GOT3 (cell line): ENCODE measurements around the gene TCERG1L.

ENCODE experiments used
- DNase-seq: peaks from one replicate; lab custom pipeline; 2025; ENCODE audit warnings: mixed read lengths; lab: John Stamatoyannopoulos, UW

The TCERG1L gene

DNA sequence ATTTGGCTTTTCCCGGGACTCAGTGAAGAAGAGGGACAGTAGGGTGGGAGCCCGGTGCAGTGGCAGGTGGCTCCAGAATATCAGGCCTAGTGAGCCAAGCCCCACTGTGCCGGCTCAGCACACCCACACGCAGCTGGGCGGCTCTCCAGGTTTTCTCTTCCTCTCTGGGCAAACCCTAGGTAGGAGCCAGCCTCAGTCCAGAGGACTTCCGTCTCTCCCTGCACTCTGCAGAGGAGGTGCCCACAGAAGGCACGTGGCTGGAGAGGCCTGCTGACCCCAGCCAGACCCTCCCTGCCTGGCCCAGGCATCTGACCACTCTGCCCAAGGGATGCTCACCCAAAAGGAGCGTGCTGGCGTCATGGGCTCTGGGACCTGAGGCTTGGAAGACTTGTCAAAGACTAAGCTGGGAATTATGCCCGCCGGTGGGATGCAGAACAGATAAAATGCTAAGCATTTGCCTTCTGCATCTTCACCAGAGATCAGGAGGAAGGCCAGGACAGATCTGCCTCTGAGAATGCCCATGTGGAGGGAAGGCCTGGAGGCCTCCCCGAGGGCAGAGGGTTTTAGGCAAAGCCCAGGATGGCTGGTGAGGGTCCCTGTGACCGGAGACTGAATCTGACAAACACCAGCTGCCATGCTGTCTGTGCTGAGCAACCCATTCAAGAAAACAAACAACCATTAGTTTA is 40.2 kb downstream of the TCERG1L start:
- DNase-seq, result no peak

DNA sequence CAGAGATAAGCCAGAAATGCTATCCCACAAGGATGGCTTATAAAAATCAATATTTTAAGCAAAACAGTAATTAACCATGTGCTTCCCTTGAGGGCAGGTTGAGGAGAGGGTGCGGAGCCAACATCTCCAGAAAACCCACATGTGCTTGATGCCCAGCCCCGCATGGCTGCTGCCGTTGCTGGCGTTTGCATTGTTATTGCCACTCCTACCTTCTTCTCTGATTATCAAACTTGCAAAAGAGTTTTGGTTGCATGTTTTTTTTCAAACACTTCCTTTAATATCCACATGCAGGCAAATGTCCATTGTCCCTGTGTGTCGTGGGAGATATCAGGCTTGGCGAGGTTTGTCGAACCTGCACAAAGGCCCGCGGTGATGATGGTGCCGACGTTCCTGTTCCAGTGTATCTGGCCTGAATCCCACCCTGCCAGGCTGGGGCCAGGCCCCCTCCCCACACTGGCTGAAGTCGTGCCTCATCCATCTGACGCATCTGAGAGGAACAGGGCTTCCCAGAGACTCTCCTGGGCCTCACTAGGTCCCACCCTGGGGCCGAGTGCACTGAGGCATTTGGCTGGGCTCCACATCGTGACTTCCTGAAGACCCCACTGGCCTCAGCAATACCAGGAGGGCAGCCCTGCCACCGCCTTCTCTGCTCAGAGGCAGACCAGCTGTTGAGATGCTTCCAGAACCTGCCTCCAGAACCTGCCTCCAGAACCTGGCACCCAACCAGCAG is 40.9 kb downstream of the TCERG1L start:
- no peak for DNase-seq

DNA sequence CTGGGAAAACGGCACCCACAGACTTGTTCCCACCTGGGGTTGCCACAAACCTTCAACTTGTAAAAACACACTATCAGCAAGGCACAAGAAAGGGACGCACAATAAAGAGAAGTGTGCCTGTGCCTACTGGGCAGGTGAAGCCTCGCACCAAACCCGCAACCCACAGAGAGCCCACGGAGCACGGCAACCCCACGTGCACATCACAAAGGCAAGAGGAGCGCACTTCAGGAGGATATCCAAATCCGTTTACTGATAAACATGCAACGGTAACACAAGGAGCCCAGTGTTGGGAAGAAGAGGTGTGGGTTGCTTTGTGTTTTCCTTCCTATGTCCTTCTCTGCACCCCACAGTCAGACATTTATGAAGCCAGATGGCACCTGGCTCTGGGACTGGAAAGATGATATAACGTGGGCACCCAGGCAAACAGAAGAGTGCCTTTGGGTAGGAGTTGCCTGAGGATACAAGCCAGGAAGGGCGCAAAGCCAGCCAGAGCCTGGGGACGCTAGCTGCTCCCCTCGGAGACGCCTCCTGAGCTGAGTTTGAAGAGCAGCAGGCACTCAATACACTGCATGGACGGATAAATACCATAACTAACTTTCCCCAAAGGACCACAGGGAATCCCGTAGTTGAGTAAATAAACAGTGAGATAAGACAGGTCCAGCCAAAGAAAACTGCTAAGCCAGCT is 41.6 kb downstream of the TCERG1L start:
- no peak for DNase-seq

DNA sequence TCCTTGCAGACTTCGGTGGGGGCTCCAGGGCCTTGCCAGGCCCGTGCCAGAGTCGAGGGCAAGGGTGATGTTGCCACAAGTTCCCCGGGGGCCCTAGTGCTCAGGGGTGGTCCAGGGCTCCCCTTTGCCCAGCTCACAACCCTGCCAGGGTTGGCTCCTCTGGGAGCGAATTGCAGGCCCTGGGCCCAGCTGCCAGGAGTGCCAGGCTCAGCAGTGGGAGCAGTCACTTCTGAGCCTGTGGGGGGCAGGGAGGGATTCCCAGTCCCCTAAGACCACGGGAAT is 43.8 kb downstream of the TCERG1L start:
- DNase-seq, result no peak

DNA sequence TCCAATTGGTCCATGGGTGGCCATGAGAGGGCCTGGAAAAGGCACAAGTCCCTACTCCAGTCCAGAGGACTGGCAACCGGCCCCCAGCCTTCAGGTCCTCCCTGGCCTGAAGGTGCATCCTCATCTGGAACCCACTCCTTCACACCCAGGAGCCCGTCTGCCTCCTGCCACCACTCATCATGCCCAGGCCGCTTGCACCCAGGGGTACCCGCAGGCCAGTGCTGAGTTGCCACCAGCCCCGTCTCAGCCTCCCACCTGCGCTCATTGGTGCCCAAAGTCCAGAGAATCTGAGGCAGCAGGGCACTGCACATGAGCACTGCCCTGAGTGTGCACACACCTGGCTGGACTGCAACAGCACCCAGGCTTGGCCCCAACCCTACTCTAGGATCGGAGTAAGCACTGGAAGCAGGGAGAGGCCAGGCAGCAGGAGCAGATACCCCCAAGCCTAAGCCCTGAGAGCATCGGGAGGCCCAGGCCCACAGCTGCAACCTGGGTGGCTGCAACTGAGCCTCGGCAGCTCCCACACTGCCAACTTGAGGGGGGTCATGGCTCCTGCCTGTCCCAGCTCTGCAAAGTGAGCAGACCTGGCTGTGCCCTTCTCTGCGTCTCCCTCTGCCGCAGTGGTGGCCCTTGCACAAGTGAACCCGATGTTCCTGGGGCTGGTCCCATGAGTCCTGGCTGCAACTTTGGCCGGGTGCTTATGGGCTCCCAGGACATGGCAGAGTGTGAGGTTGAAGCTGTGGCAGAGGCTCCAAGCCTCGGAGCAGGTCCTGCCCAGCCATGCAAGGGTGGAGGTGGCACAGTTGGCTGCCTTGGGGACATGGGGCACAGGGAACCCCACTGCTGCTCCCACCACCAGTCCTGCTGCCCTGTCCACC is 44.3 kb downstream of the TCERG1L start:
- no peak for DNase-seq

DNA sequence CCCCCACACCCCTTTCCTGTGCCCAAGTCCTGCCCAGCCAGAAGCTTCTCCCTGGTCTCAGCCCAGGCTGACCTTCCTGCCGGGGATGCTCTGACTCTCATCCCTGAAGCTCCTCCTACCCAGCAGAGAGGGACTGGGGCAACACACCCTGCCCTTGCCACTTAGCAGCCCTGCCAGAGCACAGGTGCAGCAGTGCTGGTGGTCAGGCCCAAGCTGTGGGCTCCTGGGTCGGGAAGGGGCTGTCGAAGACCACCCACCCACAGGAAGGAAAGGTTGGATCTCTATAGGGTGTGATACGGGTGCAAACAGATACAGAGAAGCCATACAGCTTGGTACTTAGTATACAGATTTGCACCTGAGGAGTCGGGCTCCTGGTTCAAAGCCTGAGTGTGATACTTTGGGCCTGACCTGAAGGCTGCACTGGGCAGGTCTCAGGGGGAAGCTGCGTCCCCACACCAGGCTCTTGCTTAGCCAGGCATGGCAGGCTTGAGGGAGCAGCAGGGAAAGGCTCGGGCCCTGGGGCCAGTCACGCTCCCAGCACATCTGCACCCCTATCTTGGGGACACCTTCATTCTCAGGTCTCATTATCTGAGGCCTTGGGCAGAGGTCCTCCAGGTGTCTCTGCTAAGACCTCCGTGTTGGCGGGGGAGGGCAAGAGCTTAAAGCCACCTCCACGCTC is 47.3 kb downstream of the TCERG1L start:
- no peak for DNase-seq

DNA sequence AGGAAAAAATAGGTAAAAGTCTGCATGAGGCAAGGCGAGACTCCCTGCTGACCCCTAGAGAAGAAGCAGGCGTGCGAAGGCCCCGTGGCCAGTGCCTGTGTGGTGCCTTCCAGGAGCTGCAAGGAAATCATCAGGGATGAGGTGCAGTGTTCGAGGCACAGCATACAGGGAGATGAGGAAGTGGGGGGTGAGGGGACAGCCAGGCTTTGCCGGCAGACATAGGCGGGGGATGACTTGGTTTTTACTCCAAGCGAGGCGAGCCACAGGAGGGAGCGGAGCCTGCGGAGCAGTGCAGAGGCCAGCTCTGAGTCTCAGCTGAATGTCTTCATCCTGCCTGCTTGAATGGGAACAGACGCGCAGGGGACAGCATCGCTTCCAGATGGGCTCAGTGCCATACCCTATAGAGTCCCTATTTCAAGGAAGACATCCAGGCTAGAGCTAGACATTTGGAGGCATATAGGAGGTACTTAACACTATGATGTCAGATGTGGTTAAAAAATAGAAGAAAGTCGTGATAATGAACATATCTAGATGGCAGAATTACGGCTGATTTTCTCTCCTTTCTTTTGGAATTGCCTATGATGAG is 49.5 kb downstream of the TCERG1L start:
- no peak for DNase-seq

DNA sequence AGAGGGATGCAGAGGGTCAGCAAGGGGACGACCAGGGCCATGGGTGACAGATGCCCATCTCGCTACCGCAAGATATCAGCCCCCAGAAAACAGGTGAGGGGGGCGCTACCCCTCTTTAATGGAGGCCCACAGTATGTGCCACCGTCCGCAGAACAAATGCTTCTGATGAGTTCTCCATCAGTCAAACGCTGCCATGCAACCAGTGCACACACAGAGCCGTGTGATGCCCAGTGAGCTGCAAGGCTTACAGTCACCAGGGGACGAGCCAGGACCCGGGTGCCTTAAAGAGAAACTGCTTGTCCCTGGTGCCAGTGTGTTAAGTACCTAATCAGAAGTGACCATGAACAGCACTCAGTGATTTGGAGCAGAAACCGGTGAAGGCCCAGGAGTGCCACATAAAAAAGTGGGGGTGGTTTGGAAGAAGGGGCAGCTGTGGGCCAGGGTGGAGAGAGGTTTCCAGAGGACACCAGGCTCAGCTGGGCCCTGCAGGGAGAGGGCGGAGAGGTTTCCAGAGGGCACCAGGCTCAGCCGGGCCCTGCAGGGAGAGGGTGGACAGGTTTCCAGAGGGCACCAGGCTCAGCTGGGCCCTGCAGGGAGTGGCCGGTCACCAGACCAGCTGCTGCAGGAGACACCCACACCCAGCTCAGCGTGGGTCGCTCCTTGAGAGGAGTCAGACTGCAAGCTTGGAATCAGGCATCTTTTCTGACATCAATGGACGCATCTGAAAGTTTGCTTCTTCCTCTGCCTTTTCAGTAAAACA is 50.9 kb downstream of the TCERG1L start:
- DNase-seq, result no peak

DNA sequence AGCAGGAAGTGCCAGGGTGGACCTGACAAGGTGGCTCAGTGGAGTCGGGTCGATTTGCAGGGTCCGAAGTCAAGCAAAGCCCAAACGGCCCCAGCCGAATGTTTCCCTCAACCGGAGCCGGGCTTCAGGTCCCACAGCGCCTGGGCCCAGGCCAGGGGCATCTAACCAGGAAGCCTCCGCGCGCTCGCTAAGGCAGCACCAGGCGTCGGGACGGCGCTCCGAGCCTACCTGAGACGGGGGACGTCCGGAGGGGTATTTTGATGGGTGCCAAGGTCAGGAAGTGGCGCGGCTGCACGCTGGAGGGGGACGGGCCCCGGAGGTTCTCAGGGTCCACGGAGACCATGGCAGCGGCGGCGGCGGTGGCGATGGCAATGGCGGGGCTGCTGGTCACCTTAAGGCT is 51.5 kb downstream of the TCERG1L start:
- no peak for DNase-seq

DNA sequence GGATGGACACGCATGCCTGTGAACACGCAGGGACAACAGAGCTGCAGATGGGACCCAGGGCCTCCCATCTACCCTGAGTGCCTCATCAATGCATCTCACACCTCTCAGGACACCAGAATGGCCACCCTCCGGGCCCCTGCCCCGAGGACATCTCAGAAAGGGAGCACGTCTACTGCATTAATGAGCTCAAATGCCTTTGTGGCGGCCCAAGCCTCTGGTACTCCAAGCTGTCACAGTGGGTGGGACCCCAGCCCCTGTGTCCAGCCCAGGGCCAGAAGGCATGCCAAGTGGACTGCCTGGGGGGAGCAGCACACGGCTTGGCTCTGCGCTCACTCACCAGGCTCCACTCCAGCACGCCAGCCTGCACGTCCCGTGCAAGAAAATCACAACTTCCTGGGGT is 52.0 kb downstream of the TCERG1L start:
- no peak for DNase-seq

DNA sequence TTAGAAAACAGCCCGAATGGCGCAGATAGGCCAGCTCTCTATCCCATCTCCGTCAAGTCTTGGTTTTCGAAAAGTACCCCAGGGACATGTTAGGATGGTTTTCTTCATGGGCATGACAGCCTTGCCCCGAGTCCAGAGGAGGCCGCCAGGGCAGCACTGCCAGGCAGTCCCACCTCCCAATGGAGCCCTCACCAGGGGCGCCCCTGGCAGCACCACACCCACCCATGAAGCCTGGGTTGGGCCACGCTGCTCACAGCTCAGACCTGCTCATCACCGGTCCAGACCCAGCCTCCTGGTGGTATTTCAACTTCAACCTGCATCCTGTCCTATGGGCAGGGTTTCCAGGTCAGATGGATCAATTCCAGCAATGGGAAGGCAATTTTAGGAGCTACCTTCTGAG is 53.3 kb downstream of the TCERG1L start:
- DNase-seq, result no peak

DNA sequence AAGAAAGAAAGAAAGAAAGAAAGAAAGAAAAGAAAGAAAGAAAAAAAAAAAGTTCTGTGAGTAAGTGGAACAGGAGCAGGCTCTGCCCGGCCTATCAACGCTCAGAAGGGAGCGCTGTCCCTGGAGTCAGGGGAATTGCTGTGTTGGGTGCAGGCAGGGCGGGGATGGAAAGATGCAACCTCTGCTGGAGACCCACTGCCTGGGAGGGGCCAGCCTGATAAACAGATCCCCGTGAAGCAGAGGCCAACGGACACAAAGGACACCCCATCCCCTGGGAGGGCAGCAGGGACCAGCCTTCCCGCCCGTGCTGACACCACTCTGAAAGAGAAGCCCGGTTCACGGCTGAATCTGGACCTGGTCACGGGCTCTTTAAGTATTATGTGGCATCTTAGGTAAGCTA is 54.5 kb downstream of the TCERG1L start:
- no peak for DNase-seq

DNA sequence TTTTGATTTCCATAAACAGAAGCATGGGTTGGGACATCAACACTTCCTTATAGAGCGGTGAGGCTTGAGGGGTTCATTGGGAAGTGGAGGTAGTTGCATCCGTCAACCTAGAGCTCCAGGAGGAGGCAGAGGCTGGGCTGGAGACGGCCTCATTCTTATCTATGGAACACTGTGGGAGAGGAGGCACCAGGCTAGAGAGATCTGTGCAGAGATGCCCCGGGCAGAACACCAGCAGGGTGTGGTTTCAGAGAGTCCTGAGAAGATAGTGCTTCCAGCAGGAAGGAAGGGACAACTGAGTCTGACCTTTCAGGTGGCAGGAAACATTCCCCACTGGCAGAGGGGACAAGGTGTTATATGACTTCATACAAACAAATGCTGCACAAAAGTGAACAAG is 56.7 kb downstream of the TCERG1L start:
- no peak for DNase-seq

DNA sequence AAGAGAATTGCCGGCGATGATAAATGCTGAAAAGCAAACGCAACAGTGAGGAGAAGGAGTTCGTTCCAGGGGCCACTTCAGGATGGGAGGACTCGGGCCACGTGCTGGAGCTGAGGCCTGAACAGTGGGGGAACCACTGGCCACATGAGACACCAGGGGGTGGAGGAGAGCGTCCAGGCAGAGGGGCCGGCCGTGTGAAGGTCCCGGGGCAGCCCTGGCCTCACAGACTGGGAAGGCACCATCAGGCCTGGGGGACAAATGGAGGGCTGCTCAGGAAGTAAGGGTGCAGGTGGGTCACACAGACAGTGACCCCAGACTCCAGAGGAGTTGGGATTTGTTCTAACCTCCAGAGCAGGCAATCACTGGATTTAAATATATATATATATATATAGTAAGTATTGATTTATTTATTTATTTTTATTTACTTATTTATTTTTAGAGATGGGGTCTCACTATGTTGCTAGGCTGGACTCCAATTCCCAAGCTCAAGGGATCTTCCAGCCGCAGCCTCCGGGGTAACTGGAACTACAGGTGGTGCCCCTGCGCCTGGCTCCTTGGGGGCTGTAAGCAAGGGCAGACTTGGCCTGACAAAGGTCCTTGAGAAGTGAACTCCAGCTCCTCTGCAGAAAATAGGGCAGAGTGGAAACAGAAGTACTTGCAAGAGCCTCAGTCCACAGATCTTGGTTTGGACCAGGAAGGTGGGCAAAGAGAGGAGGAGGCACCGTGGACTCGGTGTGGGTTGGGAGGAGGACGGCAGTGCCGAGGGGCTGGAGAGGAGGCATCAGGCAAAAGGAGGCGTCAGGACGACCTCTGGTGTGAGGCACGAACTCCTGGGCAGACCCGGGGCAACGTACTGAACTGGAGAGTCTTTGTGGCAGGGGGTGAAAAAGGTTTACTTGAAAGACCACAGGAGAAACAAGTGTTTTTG is 57.3 kb downstream of the TCERG1L start:
- no peak for DNase-seq

DNA sequence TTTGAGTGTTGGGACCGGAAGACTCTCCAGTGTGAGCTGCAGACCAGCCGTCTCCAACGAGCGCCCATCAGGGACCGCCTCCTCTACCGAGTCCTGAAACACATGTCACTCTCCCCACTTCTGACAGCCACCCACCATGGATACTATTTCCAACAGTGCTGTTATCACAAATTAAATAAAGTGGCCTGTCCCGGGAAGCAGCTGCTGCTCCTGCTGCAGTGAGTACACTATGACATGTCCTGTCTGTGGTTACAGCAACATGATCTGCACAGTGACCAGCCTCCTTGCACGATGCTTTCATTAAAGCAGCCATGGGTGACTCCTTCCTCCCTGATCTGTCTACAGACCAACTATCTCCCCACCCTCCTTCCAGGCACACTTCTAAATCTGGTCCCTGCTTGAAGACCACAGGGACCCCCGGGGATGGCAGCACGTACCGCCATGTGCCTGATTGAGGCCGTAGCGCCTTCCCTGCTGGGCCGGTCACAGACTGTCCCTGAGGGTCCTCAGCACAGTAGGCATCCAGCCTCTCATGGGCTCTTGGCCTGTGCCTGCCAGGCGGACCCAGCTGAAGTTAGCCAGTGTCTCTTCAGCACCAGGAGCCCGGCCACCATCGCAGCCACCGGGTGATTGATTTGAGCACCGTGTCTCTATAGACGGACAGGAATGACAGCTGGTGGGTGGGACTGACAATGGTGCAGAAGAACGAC is 58.8 kb downstream of the TCERG1L start:
- no peak for DNase-seq

DNA sequence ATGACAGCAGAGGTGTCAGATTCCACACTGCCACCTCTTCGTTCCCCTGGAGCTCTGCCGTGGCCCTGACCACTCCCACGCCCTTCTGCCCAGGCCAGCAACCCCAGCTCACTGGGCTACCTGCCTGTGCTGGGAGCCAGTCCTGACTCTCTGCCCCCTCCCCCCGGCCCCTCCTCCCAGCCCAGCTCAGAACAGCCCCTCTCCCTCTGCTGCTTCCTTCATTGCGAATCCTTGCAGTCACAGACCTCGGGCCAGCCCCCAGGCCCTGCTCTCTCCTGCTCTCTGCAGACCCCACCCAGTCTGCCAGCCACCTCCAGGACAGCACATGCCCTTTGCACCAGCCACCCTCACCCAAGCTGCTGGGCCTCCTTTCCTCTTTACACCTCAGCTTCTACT is 60.4 kb downstream of the TCERG1L start:
- DNase-seq, result no peak

DNA sequence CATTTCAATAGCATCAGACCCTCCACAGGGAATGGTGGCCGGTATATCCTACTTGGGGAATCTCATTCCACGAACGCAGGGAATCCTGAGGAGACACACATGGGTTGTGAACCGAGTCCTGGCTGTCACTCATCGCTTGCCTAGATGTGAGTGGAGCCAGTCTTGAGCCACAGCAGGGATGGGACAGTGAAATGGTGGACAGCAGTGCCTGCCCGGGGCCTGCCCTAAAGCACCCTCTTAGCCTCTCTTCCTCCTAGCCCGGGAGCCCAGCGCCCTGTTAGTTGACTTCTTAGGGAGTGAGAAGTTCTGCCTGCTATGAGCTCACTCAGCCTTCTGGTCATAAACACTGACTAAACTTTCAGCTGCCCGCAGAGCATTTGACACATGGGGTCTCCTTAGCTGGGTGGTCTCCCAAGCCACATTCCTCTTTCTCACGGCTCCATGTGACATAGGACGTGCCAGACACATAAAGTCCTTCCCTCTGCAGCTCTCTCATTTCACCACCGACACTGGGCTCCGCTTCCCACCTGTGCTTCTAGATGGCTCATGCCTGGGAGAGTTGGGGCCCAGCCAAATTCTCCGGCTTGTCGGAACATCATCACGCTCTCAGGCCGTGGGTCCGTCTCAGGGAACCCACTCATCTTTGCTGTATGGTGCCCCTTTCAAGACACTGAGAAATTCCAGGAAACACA is 60.9 kb downstream of the TCERG1L start:
- DNase-seq, result no peak

DNA sequence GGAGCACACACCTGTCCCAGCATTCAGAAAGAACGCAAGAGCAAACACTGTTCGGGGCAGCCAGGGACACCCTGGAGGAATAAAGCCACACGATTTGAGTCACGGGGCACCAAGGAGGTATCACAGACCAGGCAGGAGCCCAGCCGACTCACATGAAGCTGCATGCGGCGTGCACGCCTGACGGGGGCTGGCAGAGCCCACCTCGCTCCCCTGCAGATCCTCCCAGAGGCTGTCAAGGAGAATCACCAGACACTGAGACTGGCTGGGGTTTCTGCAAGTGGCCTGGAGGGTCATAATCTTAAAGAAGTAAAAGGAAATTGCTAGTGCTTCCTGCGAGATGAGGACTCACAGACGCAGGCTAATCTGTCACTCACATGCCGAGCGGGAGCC is 61.6 kb downstream of the TCERG1L start:
- DNase-seq, result no peak
